Measurements from ENCODE around the gene KIF21A.
"Not testable (repeated sequence)": the region's sequence is repeated elsewhere in the genome, so short reads cannot be mapped to it uniquely, and the experiment has no call there.

KIF21A gene

GRCh38 chr12:39332661-39333175 lies 110.2 kb downstream of the KIF21A start:
- no peak for DNase-seq

GRCh38 chr12:39331539-39332261 lies 111.2 kb downstream of the KIF21A start:
- DNase-seq: no peak

DNA sequence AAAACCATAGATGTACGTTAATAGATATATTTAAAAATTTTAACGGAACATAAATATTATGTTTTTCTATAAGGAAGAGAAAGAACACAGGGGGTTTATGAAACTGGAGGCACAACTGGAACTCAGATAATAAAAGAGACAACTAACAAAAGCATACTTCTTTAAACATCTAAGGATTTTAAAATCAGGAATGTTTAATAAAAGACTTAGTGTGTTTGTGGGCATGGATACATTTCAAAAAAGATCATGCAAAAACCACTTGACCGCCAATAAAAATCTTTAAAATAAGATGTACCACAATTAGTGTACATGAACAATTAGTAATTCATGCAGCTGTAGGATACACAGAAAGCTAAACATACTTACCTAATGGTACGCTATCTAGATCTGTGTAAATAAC lies 113.0 kb downstream of the KIF21A start:
- DNase-seq: no peak

DNA sequence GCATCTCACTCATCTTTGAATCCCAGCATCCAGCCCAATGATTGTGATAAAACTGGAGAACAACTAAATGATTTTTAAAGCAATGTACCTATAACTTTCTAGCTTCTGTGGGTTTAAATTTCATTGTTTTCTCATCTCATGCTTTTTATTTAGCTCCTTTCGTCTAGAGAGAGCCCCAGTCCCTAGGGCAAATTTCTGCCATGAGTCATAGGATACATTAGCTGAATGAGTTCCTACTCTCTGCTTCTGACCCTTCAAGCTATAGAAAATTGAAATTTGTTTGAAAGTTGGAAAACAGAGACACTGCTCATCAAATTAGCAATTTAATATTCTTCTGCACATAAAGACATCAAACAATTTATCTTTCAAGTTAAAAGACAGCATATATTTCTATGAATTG lies 113.9 kb downstream of the KIF21A start:
- no peak for DNase-seq

DNA sequence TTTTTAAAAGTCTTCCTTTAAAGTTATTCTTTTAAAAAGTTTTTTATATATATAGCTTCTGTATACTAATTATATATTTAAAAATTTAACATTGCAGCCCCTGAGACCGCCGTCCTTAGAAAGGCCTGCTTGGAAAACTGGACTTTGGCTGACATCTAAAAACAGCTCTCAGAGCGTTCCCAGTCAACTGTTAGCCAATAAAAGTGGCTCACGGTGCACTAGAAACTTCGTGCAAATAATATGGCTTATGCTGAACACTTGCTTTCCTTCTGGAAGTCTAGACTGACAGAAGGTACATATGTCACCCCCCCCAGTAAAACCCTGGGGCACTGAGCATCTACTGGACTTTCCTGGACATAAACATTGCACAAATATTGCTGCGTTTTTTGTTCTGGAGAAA lies 115.0 kb downstream of the KIF21A start:
- DNase-seq: no peak

DNA sequence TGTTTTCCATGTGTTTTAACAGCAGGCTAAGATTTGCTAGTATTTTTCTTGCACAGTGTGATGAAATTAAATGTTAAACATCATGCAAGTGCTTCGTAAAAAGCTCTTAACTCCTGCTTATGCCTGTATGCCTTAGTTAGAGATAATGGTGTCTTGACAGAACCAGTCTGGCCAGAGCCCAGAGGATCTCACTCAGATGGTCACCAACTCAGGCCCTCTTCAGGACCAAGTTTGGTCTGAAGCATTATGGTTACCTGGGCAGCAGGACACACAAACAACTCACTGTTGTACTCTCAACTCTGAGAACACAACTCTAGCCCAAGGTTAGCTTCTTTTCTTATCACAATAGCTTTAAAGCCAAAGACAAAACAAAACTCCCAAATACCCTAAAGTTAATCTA lies 115.4 kb downstream of the KIF21A start:
- no peak for DNase-seq

DNA sequence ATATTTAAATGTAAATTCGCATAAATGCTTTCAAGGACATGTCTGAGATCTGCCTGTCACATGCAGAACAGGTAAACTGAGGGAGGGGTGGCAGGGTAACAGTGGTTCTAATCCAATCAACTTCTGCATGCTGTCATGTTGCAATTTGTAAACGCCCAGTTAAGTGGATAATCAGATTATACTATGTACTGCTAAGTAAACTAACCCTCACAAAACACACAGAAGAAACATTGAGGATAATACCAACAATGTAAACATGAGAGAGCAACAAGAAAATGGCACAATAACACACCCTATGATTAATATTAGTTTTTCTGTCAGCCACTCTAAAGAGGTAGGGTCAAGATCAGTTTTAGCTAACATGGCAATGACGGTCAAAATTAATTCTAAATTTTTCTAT lies 123.7 kb downstream of the KIF21A start:
- DNase-seq: no peak

GRCh38 chr12:39314547-39314946 lies 128.4 kb downstream of the KIF21A start:
- DNase-seq: no peak

DNA sequence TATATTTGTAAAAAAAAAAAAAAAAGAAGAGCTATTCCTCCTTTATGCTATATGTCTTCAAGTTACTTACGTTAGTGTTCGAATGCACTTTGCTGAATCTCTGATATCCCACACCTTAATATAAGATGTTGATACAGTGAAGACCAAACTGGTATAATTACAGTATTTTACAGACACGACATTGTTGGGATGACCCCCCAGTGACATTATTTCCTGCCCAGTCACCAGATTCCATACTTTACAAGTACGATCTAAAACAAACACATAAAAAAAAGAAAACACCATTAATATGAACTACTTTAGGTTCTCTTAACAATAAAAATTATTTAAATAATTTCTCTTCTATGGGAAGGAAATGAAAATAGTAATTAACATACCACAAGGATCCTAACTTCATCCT lies 133.4 kb downstream of the KIF21A start:
- no peak for DNase-seq

DNA sequence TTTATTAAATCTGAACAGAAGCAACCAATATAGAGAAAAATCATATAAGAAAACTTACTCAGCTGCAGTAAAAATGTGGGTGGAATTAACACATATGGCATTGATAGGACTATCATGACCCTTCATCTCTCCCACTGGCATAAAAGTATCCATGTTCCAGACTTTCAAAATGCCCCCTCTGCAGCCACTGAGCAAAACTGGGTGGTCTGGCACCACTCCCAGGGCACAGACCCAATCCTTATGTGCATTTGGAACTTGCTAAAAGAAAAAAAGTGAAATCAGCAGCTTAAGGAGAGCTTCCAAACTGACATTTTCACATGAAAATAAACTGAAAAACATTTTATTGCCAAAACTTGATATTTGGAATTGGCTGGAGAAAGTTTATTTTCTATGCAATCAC lies 141.5 kb downstream of the KIF21A start:
- DNase-seq: no peak

- no peak for DNase-seq
Observed at GRCh38 chr12:39300799-39301198, 142.1 kb downstream of the KIF21A start.

DNA sequence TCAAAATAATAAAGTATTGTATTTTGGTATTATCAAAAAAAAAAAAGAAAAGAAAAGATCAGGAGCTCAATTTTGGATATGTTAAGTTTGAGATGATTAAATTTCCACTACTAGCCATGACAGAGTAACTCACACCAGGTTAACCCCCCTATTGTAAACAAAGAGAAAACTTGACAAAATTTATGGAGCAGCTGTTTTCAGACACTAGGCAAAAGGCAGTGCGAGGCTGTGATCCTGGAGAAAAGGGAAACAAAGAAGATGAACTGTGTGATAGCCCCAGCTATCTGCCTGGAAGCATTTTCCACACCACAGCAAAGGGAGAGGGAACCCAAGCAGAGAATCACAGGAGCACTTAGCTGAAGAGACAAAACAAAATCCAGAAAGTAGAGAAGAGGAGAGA lies 145.0 kb downstream of the KIF21A start:
- DNase-seq: no peak

DNA sequence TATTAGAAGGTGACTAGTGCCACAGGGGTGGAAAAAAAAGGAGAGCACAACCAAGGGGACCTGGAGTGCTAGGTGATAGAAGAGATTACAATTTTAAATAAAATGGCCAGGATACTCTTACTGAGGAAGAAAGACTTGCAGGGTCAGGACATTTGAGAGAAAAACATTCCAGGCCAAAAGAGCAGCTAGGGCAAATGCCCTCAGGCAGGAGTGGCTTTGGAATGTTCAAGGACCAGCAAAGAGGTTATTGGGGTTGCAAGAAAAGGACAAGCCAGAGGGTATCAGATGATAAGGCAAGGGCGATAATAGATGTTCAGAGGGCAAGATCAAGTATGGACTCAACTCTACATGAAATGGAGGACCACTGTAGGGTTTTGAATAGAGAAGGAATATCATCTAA lies 146.4 kb downstream of the KIF21A start:
- no peak for DNase-seq

DNA sequence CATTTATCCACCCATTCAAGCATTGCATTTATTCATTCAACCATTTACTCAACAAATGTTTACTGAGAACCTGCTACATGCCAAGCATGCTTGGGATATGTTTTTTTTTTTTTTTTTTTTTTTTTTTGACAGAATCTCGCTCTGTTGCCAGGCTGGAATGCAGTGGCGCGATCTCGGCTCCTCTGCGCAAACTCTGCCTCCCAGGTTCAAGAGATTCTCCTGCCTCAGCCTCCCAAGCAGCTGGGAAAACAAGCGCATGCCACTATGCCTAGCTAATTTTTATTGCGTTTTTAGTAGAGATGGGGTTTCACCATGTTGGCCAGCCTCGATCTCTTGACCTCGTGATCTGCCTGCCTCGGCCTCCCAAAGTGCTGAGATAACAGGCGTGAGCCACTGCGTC lies 147.3 kb downstream of the KIF21A start:
- DNase-seq: not testable (repeated sequence)

- no peak for DNase-seq
Observed at GRCh38 chr12:39294715-39295114, 148.2 kb downstream of the KIF21A start.

DNA sequence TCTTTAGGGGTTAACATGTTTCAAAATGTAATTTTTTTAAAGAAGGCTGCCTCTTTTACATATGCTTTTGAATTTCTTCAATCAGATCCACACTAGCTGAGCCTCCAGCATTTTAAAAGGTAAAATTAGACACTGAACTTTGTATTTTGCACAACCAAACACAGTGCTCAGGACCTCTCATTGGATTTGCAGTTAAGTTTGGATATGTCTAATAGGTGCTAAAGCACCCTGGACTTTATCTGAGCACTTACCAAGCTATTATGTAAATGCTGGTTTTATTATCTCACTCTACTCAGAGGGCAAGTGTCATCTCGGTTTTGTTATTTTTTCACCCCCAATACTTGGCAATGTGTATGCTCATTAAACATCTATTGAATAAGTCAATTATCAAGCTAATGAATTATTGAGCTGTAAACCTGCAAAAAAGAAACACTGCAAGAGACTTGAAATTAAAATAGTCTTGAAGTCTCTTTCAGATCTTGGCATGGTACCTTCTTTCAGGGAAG lies 150.7 kb downstream of the KIF21A start:
- no peak for DNase-seq

DNA sequence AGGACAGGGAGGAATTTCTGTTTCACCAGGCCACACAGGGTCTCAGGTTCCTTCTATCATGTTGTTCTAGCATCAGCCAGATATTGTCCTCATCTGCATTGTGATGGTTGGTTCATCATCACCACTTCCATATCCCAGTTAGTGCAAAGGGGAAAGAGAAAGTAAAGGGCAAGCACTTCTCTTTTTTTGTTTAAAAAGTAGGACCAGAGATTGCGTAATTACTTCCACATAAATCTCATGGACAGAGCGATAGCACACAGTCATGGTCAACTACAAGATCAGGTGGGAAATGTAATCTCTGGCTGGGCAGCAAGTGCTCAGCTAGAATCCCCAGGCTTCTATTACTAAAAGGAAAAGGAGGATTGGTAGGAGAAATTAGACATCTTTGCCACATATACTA lies 155.1 kb downstream of the KIF21A start:
- no peak for DNase-seq

GRCh38 chr12:39287409-39287808 lies 155.5 kb downstream of the KIF21A start:
- DNase-seq: no peak

DNA sequence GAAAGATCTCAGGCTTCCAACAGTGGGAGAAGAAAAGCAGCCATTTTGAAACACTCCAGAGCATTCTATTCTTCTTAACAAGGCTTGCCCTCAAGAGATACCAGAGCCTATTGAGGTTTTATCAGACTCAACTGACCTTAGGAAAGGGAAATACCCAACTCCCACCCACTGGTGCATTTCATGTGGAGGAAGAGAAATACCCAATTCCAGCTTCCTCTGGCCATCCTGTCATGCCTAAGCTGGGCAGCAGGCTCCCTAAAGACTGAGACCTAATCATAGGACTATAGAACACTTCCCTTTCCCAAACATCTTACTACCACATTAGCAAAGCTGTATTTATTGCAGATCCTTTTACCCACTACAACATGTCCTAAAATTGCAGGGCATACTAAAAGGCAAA lies 164.5 kb downstream of the KIF21A start:
- DNase-seq: no peak

- no peak for DNase-seq
Observed at GRCh38 chr12:39277416-39277815, 165.5 kb downstream of the KIF21A start.

- DNase-seq: no peak
Observed at GRCh38 chr12:39275846-39276245, 167.1 kb downstream of the KIF21A start.

- no peak for DNase-seq
Observed at GRCh38 chr12:39272871-39273655, 169.9 kb downstream of the KIF21A start.

GRCh38 chr12:39269492-39269891 lies 173.4 kb downstream of the KIF21A start:
- no peak for DNase-seq

- DNase-seq: no peak
Observed at GRCh38 chr12:39267886-39268285, 175.0 kb downstream of the KIF21A start.

Measured in NCI-H2081 treated with DMSO at 0.1 percent for 48 hours (cell line).